Stimulated activated memory B cell treated with anti-CD40 and anti-IgM and Interleukin-4, amounts not matched to agents 10 μg/mL and 1 μg/mL and 100 μg/mL, for 72 hours (primary cell): ENCODE measurements around the gene EFNA2.
A peak's percentile ranks its signal among the peaks of the same experiment; 100 is the strongest.

Source experiments
- ATAC-seq: fragments of 150-1000 bp; cut with Tn5 transposase; 2 replicates; pipeline ENCODE4 v1.10.0; 2021
- H3K27ac Mint-ChIP-seq: one replicate; pipeline ENCODE4 v1.8.0; 2022; ENCODE audit warnings: mild to moderate bottlenecking, mixed read lengths
- H3K27me3 Mint-ChIP-seq: one replicate; pipeline ENCODE4 v1.8.0; 2022; ENCODE audit warnings: mixed read lengths
- H3K36me3 Mint-ChIP-seq: one replicate; pipeline ENCODE4 v1.8.0; 2022; ENCODE audit warnings: mixed read lengths
- H3K4me1 Mint-ChIP-seq: one replicate; pipeline ENCODE4 v1.8.0; 2022; ENCODE audit warnings: mixed read lengths
- H3K4me3 Mint-ChIP-seq: one replicate; pipeline ENCODE4 v1.8.0; 2022; ENCODE audit warnings: mild to moderate bottlenecking, moderate library complexity, mixed read lengths
- H3K9me3 Mint-ChIP-seq: one replicate; pipeline ENCODE4 v1.8.0; 2022; ENCODE audit warnings: mixed read lengths

The EFNA2 gene

DNA sequence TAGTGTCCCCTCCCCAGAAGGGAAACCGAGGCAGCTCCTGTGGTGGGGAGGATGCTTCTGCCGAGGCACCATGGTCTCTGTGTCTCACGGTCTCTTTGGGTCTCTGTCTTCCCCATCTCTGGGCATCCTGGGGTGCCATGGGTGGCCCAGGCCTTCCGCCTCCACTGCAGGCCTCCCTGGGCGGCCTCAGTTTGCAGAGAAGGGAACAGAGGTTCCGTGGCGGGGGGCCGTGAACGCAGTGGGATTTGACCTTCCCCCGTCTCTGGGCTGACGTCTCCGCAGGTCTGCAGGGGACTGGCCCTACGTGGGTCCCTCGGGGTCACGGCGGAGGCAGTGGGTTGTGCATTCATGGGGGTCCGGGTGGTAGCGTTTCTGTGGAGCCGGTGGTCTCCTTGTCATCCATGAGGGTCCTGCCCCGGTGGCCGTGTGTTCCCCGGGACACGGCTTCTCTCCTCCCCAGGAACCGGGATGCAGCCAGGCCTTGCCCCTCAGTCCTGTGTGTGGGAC, 4.6 kb downstream of the EFNA2 start:
- Mint-ChIP-seq H3K9me3 (no peaks in the 10 kb centered on the region), H3K4me1 (peaks cover 39% of the 10 kb centered on the region), H3K4me3 (no peak overlapping the region), H3K27ac (no peak overlapping the region), H3K36me3 (no peaks in the 10 kb centered on the region), H3K27me3 (peaks cover 87% of the 10 kb centered on the region)
- ATAC-seq: no peak

- Mint-ChIP-seq H3K4me1 (peaks cover 38% of the 10 kb centered on the region), H3K4me3 (no peak overlapping the region), H3K27me3 (peaks cover 88% of the 10 kb centered on the region), H3K36me3 (no peaks in the 10 kb centered on the region), H3K9me3 (no peaks in the 10 kb centered on the region), H3K27ac (no peak overlapping the region)
- no peak for ATAC-seq
Observed at GRCh38 chr19:1290703-1291651, 5.3 kb downstream of the EFNA2 start.

DNA sequence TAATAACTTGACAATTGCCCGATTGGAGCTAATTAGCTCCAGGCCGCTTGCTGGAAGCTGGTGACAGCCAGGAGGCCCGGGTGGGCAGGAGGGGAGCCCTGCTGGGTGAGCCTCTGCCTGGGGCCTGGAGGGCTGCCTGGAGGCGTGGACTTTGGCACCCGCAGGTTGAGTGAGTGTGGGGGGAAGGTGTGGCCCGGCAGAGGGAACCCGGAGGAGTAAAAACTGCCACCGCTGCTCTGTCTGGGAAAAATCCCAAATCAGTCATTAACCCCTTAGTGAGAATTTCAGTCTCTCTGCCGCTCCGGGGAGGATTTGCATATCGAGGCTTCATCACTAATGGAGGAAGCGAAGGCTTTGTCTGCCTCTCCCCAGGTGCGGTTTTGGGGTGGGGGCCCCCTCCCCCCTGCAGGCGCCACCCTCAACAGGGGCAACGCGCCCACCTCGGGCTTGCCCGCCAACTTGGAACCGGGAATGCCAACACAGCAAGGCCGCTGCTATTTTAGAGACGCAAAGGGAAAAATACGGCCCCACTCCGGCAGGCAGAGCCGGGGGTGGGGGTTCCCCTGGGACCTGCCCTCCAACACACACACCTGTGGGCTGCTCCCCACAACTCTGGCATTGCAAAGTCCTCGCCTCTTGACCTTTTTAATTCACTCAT, 6.2 kb downstream of the EFNA2 start:
- H3K36me3 Mint-ChIP-seq: no peaks in the 10 kb centered on the region

GRCh38 chr19:1292419-1293151, 6.9 kb downstream of the EFNA2 start:
- peaks cover 31% of the 10 kb centered on the region for H3K4me1 Mint-ChIP-seq
- peaks cover 84% of the 10 kb centered on the region for H3K27me3 Mint-ChIP-seq
- no peaks in the 10 kb centered on the region for H3K9me3 Mint-ChIP-seq
- no peaks in the 10 kb centered on the region for H3K36me3 Mint-ChIP-seq
- ATAC-seq: no peak
- peak overlapping the region; percentile 52 for H3K4me3 Mint-ChIP-seq
- peak overlapping the region; percentile 57 for H3K27ac Mint-ChIP-seq

More for the DNA sequence above, 6.2 kb downstream of the EFNA2 start:
- ATAC-seq: peak; percentile 52
- Mint-ChIP-seq H3K4me1 (peaks cover 31% of the 10 kb centered on the region), H3K27me3 (peaks cover 82% of the 10 kb centered on the region), H3K9me3 (no peaks in the 10 kb centered on the region), H3K4me3 (peak overlapping the region; percentile 52), H3K27ac (peak overlapping the region; percentile 57)

GRCh38 chr19:1293782-1294604, 8.3 kb downstream of the EFNA2 start:
- Mint-ChIP-seq H3K4me1 (peaks cover 31% of the 10 kb centered on the region), H3K27me3 (peaks cover 84% of the 10 kb centered on the region), H3K36me3 (no peaks in the 10 kb centered on the region), H3K4me3 (no peak overlapping the region), H3K9me3 (no peaks in the 10 kb centered on the region), H3K27ac (no peak overlapping the region)
- no peak for ATAC-seq

DNA sequence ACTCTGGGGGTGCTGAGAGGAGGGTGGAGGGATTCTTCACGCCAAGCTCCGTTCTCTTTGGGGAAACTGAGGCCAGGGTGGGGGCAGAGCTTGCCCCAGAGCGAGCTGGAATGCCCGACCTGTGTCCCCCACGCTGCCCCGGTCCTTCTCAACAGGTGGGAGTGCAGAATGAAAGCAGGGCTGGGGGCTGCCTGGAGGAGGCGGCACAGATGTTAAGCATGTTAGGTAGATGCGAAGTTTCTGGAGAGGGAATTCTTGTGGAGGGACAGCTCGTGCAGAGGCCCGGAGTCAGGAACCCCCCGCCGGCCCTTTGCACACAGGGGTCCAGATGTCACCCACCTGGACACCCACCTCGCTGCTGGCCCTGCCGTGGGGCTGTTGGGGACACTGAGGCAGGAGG, 9.0 kb downstream of the EFNA2 start:
- Mint-ChIP-seq H3K36me3 (no peaks in the 10 kb centered on the region), H3K4me3 (no peak overlapping the region), H3K9me3 (no peaks in the 10 kb centered on the region), H3K27ac (no peak overlapping the region), H3K4me1 (peaks cover 31% of the 10 kb centered on the region), H3K27me3 (peaks cover 77% of the 10 kb centered on the region)
- no peak for ATAC-seq

- H3K4me1 Mint-ChIP-seq: peaks cover 31% of the 10 kb centered on the region
- no peaks in the 10 kb centered on the region for H3K36me3 Mint-ChIP-seq
- ATAC-seq: peak; percentile 54
- H3K9me3 Mint-ChIP-seq: no peaks in the 10 kb centered on the region
- no peak overlapping the region for H3K4me3 Mint-ChIP-seq
- peaks cover 70% of the 10 kb centered on the region for H3K27me3 Mint-ChIP-seq
- H3K27ac Mint-ChIP-seq: no peak overlapping the region
Observed at GRCh38 chr19:1295169-1296012, 9.7 kb downstream of the EFNA2 start.

GRCh38 chr19:1296078-1296477, 10.4 kb downstream of the EFNA2 start:
- Mint-ChIP-seq H3K4me1 (peaks cover 31% of the 10 kb centered on the region), H3K27ac (no peak overlapping the region), H3K36me3 (no peaks in the 10 kb centered on the region), H3K27me3 (peaks cover 63% of the 10 kb centered on the region), H3K4me3 (no peak overlapping the region), H3K9me3 (no peaks in the 10 kb centered on the region)
- ATAC-seq: no peak

DNA sequence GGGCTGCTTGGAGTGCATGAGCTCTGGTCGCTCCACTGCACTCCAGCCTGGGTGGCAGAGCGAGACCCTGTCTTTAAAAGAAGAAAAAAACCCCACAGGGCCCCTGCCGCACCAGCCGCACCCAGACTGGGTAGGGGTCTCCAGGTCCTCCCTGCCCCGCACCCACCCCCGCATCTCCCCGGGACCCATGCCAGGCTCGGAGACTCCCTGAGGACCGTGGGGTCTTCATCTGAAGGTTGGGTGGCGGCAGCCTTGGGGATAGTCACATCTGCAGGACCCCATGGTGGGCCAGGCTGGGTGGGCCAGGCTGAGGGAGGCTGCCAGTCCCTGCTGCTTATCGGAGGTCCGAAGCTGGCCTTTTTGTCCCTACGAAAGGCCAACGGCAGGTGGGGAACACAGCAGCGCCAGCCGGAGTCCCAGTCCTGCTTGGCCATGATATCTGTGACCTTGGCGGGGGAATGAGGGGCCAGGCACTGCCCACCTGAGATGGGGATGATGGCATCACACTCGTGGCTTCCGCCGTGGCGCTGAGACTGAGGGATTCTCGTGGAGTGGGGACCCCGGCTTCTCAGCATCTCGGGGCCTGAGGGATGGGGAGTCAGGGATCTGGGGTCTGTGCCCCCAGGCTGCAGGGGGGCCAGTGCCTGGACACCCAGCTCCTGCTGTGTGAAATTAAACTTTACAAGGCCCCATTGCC, 11.1 kb downstream of the EFNA2 start:
- Mint-ChIP-seq H3K27ac (no peak overlapping the region), H3K4me3 (no peak overlapping the region)

DNA sequence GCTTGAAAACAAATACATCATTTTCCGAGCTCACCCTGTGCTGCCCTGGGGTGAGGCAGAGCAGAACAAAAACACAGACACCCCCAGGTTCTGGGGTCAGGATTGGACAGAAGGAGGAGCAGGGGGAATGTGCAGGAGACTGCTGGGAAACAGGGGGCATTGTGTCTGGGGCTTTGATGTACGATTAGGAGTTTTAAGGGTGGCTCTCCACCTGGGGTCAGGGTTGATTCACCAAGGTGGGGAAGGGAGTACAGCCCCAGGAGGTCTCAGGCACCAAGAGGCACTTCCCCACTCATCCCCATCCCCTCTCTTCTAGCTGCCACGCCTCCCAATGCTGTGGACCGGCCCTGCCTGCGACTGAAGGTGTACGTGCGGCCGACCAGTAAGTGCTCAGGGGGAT, 12.6 kb downstream of the EFNA2 start:
- no peaks in the 10 kb centered on the region for H3K36me3 Mint-ChIP-seq
- H3K9me3 Mint-ChIP-seq: no peaks in the 10 kb centered on the region
- H3K4me1 Mint-ChIP-seq: peaks cover 12% of the 10 kb centered on the region
- peaks cover 42% of the 10 kb centered on the region for H3K27me3 Mint-ChIP-seq
- no peak for ATAC-seq
- H3K27ac Mint-ChIP-seq: no peak overlapping the region
- H3K4me3 Mint-ChIP-seq: no peak overlapping the region

More for the DNA sequence above, 11.1 kb downstream of the EFNA2 start:
- Mint-ChIP-seq H3K4me1 (peaks cover 24% of the 10 kb centered on the region), H3K27me3 (peaks cover 57% of the 10 kb centered on the region), H3K36me3 (no peaks in the 10 kb centered on the region), H3K9me3 (no peaks in the 10 kb centered on the region)
- no peak for ATAC-seq

DNA sequence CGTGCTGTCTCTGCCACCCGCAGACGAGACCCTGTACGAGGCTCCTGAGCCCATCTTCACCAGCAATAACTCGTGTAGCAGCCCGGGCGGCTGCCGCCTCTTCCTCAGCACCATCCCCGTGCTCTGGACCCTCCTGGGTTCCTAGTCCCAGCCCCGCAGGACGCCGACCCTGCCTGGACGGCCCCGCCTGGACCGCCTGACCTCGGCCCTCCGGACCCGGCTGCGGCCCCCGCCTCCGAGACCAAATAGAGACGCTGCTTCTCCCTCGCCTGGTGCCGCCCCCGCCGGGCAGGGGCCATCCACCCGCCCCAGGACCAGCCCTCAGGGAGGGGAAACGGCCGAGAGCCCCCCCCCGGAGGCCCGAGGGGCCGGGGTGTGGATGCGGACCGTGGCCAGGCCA, 14.1 kb downstream of the EFNA2 start:
- no peak overlapping the region for H3K4me3 Mint-ChIP-seq
- no peak overlapping the region for H3K27ac Mint-ChIP-seq
- H3K36me3 Mint-ChIP-seq: no peaks in the 10 kb centered on the region
- no peaks in the 10 kb centered on the region for H3K9me3 Mint-ChIP-seq
- ATAC-seq: no peak
- no peaks in the 10 kb centered on the region for H3K4me1 Mint-ChIP-seq
- peaks cover 26% of the 10 kb centered on the region for H3K27me3 Mint-ChIP-seq

- no peak for ATAC-seq
- H3K36me3 Mint-ChIP-seq: no peaks in the 10 kb centered on the region
- peaks cover 18% of the 10 kb centered on the region for H3K27me3 Mint-ChIP-seq
- H3K4me3 Mint-ChIP-seq: no peak overlapping the region
- H3K27ac Mint-ChIP-seq: no peak overlapping the region
- H3K9me3 Mint-ChIP-seq: no peaks in the 10 kb centered on the region
- no peaks in the 10 kb centered on the region for H3K4me1 Mint-ChIP-seq
Observed at GRCh38 chr19:1300744-1301490, 15.2 kb downstream of the EFNA2 start.
